ENCODE measurements around the gene TRIM47.

DNA sequence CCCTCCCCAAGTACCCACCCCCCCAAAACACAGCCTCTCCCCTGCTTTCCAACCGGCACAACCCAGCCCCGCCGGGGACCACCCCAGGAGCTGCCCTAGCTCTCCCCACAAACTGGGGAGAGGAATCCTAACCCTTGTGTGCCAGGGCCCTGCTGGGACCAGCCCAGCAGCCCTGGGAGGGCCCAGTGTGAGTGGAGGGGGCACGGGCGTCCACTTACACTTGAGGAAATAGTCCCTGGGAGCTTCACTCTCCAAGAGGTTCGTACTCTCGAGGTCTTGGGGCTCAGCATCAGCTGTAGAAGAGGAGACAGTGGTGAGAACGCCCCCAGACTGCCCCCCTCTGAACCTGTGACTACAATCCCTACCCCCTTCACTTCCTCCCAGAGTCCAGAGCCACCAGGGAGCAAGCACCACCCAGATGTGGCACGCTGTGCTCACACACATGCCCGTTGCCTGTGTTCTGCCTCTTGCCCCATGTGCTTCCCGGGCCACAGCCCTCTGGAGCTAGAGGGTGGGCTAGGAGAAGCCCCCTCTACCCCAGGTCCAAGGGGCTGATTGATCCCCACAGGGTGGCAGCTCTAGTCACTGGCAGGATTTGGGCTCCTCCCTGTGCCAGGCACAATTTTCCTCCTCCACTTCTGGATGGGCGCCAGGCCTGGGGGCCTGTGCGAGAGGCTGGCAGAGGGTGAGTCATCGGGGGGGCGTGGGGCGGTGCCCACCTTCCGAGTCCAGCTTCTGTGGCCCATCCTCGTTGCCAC lies 3.0 kb downstream of the TRIM47 start:
- TF ChIP-seq EZH2 (IDR thresholded peaks at IDR 0.05; ENCODE audit: insufficient read depth, poor library complexity, severe bottlenecking): no peak
- no peak for TF ChIP-seq EZH2phosphoT487 (IDR thresholded peaks at IDR 0.05; ENCODE audit: insufficient read depth, low read depth)
